Superior temporal gyrus (tissue), 1 donor: ENCODE measurements around the gene ABHD6.

Source experiments
- DNase-seq: peaks from one replicate; pipeline ENCODE4 v3.0.0-alpha.2; 2016; ENCODE audit errors: extremely low spot score

ABHD6 gene

GRCh38 chr3:58342676-58343075 lies 105.1 kb downstream of the ABHD6 start:
- no peak for DNase-seq
